Midbrain (tissue), 1 donor: ENCODE results near the gene KIAA0930.

Experiments
- DNase-seq: peaks from one replicate; lab custom pipeline; 2025; lab: John Stamatoyannopoulos, UW

KIAA0930 gene

GRCh38 chr22:45172881-45173585 is 67.7 kb downstream of the KIAA0930 start:
- DNase-seq: no peak

- no peak for DNase-seq
Measured at GRCh38 chr22:45171830-45172229, 68.9 kb downstream of the KIAA0930 start.

- DNase-seq: no peak
Measured at GRCh38 chr22:45169591-45170466, 70.9 kb downstream of the KIAA0930 start.

- no peak for DNase-seq
Measured at GRCh38 chr22:45166932-45167331, 73.8 kb downstream of the KIAA0930 start.

GRCh38 chr22:45164270-45165088 is 76.2 kb downstream of the KIAA0930 start:
- DNase-seq: no peak

- peak; percentile 94 for DNase-seq
Measured at GRCh38 chr22:45163451-45164269, 77.0 kb downstream of the KIAA0930 start, which contains the start of gene NUP50. Gene NUP50 (plus strand): TSS chr22:45163925. CDS start chr22:45168178, 4,253 bp downstream.

- no peak for DNase-seq
Measured at GRCh38 chr22:45163099-45163450, 77.6 kb downstream of the KIAA0930 start.

- DNase-seq: no peak
Measured at GRCh38 chr22:45162531-45162930, 78.2 kb downstream of the KIAA0930 start.

GRCh38 chr22:45159652-45160462 is 80.8 kb downstream of the KIAA0930 start:
- no peak for DNase-seq

GRCh38 chr22:45157907-45158306 is 82.8 kb downstream of the KIAA0930 start:
- DNase-seq: no peak

- no peak for DNase-seq
Measured at GRCh38 chr22:45155050-45155840, 85.4 kb downstream of the KIAA0930 start.

GRCh38 chr22:45154383-45154782 is 86.3 kb downstream of the KIAA0930 start:
- no peak for DNase-seq

GRCh38 chr22:45151503-45151902 is 89.2 kb downstream of the KIAA0930 start:
- no peak for DNase-seq

- DNase-seq: no peak
Measured at GRCh38 chr22:45150139-45150538, 90.6 kb downstream of the KIAA0930 start.

GRCh38 chr22:45149671-45150070 is 91.0 kb downstream of the KIAA0930 start:
- DNase-seq: no peak

- no peak for DNase-seq
Measured at GRCh38 chr22:45144916-45145315, 95.8 kb downstream of the KIAA0930 start.

- no peak for DNase-seq
Measured at GRCh38 chr22:45142376-45142775, 98.3 kb downstream of the KIAA0930 start.
